Body of pancreas (tissue), 4 donors: ENCODE measurements around the gene GCH1. TPM values are rescaled to one million over a fixed set of nuclear protein-coding genes. Genes with fewer than 3 reads are reported as not detected.
"Not testable (repeated sequence)": the region's sequence is repeated elsewhere in the genome, so short reads cannot be mapped to it uniquely, and the experiment has no call there.

Source experiments
- ATAC-seq: fragments of 150-250 bp; one replicate; pipeline ENCODE4 v1.9.1; 2016
- DNase-seq, 4 donors: peaks; one replicate each; pipeline ENCODE4 v3.0.0-alpha.2; 2019
- H3K27ac ChIP-seq, 4 donors: fragments of 200-600 bp; sonication (generic); 1 replicate in 3 of 4; 2 replicates in 1 of 4; pipeline versions ENCODE4 v1.5.1 to v1.6.1; 2016 to 2019; ENCODE audit warnings: mild to moderate bottlenecking in 1 of 4, mixed read lengths in 1 of 4, moderate library complexity in 1 of 4
- H3K27me3 ChIP-seq, 2 donors: fragments of 200-600 bp; sonication (generic); one replicate each; pipeline ENCODE4 v1.6.0; 2016; ENCODE audit warnings: mild to moderate bottlenecking in 1 of 2
- H3K36me3 ChIP-seq, 2 donors: fragments of 200-600 bp; sonication (generic); replicated peaks in 1 of 2; 2 replicates each; pipeline ENCODE4 v1.5.1; 2016; ENCODE audit warnings: low read depth in 2 of 2; ENCODE audit not compliant: insufficient read depth in 1 of 2
- H3K4me1 ChIP-seq: fragments of 200-600 bp; sonication (generic); one replicate; pipeline ENCODE4 v1.6.0; 2016
- H3K4me3 ChIP-seq, 2 donors: fragments of 200-600 bp; sonication (generic); 1 replicate in 1 of 2; 2 replicates in 1 of 2; pipeline ENCODE4 v1.5.1; 2016 to 2019
- H3K9me3 ChIP-seq, 3 donors: fragments of 200-600 bp; sonication (generic); 1 replicate in 2 of 3; 2 replicates in 1 of 3; pipeline ENCODE4 v1.5.1; 2016
- POLR2A ChIP-seq, 3 donors: fragments of 450-650 bp; IDR thresholded peaks; one replicate each; pipeline ENCODE4 v1.6.1; 2016; ENCODE audit warnings: antibody characterized with exemption in 3 of 3, mild to moderate bottlenecking in 2 of 3
- WGBS, 2 donors: methylation state at CpG; one replicate each; pipeline ENCODE4 v1.1.5; 2017; 5-methylcytosine and 5-hydroxymethylcytosine counted together
- intact Hi-C: fragments of 100-400 bp; cut with DNase I; formaldehyde crosslinking; loops from one replicate; pipeline ENCODE4 v1.15.1; 2023
- total RNA-seq, 2 donors: library from RNA; depleted of rRNA; stranded (reverse); fragments of >200 nt; gene quantifications; one replicate each; pipeline ENCODE4 v1.1.0, GENCODE V29; 2016
- TF ChIP-seq, protein P1 (sequence below), 7 experiments: fragments of 450-650 bp in 4 of 7; fragments of 200-600 bp in 3 of 7; sonication (generic) in 3 of 7; IDR thresholded peaks; one replicate each; pipeline ENCODE4 v1.5.1; 2016 to 2019; ENCODE audit warnings: antibody characterized with exemption in 7 of 7

GCH1 gene
- total RNA-seq, 2 donors from 2014 or later = 6.0 to 11.9 TPM

DNA sequence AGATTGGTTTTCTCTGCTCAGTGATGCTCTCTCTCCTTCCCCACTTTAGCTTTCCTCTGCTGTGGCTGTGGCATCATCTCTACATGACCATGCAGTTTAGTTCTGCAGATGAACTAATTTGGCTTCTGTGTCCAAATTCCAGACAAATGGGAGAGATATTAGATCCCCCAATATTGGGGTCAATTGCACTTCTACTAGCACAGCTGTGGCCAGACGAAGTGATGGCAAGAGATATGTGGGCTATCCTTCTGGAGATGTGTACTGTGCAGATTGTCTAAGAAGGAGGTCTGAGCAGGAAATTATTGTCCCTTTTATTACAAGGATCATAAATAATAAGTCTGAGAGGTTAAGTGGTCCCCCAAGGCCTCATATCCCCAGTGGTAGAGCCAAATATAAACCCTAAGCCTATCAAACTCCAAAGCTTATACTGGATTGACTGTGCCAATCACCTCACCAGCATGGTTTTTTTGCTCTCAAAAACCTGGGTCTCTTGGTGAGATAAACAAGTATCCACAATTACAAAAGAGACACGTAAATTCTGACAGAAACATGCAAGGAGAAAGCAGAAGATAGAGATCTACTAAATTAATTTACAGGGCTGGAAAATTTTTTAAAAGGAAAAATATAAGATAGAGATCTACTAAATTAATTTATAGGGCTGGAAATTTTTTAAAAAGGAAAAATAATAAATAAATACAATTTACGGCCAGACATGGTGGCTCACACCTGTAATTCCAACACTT, 29.1 kb upstream of the GCH1 start:
- H3K27ac ChIP-seq = no peak overlapping the region
- H3K9me3 ChIP-seq = no peaks in the 10 kb centered on the region
- no peak overlapping the region for H3K4me3 ChIP-seq
- H3K36me3 ChIP-seq = no peaks in the 10 kb centered on the region
- intact Hi-C loops = no loop called here
- ATAC-seq (no peak), DNase-seq (no peak)
- 96 to 99% methylated on average over 3 of the region's 3 CpGs for WGBS, 2 donors
- no peaks in the 10 kb centered on the region for H3K27me3 ChIP-seq
- no peaks in the 10 kb centered on the region for H3K4me1 ChIP-seq
- TF ChIP-seq POLR2A (IDR thresholded peaks at IDR 0.05) = no peak
- TF ChIP-seq, protein P1, sequence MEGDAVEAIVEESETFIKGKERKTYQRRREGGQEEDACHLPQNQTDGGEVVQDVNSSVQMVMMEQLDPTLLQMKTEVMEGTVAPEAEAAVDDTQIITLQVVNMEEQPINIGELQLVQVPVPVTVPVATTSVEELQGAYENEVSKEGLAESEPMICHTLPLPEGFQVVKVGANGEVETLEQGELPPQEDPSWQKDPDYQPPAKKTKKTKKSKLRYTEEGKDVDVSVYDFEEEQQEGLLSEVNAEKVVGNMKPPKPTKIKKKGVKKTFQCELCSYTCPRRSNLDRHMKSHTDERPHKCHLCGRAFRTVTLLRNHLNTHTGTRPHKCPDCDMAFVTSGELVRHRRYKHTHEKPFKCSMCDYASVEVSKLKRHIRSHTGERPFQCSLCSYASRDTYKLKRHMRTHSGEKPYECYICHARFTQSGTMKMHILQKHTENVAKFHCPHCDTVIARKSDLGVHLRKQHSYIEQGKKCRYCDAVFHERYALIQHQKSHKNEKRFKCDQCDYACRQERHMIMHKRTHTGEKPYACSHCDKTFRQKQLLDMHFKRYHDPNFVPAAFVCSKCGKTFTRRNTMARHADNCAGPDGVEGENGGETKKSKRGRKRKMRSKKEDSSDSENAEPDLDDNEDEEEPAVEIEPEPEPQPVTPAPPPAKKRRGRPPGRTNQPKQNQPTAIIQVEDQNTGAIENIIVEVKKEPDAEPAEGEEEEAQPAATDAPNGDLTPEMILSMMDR (IDR thresholded peaks at IDR 0.05) = no peak

- intact Hi-C loops = no loop called here
Observed at GRCh38 chr14:54931101-54931500, 28.5 kb upstream of the GCH1 start.

GRCh38 chr14:54929556-54929955, 26.9 kb upstream of the GCH1 start:
- peak in 2 of 4 donors; percentile 12 to 23 for DNase-seq
- Histone ChIP-seq H3K4me1 (no peaks in the 10 kb centered on the region), H3K36me3 (no peaks in the 10 kb centered on the region), H3K27me3 (no peaks in the 10 kb centered on the region), H3K4me3 (no peak overlapping the region), H3K27ac (no peak overlapping the region), H3K9me3 (no peaks in the 10 kb centered on the region)
- no peak for ATAC-seq
- intact Hi-C loops = no loop called here
- TF ChIP-seq, protein P1 (IDR thresholded peaks at IDR 0.05) = no peak
- TF ChIP-seq POLR2A (IDR thresholded peaks at IDR 0.05) = no peak

More at GRCh38 chr14:54931101-54931500, 28.5 kb upstream of the GCH1 start:
- DNase-seq (no peak), ATAC-seq (no peak)
- no peak overlapping the region for H3K4me3 ChIP-seq
- no peaks in the 10 kb centered on the region for H3K4me1 ChIP-seq
- TF ChIP-seq POLR2A (IDR thresholded peaks at IDR 0.05) = no peak
- TF ChIP-seq, protein P1 (IDR thresholded peaks at IDR 0.05) = no peak
- no peaks in the 10 kb centered on the region for H3K27me3 ChIP-seq
- no peaks in the 10 kb centered on the region for H3K36me3 ChIP-seq
- WGBS, 2 donors = 91 to 94% methylated on average over 1 of the region's 1 CpG
- H3K27ac ChIP-seq = no peak overlapping the region
- no peaks in the 10 kb centered on the region for H3K9me3 ChIP-seq

- H3K4me1 ChIP-seq = no peaks in the 10 kb centered on the region
- DNase-seq = no peak
- intact Hi-C loops = no loop called here
- ATAC-seq = no peak
- H3K36me3 ChIP-seq = no peaks in the 10 kb centered on the region
- no peaks in the 10 kb centered on the region for H3K27me3 ChIP-seq
- no peak overlapping the region for H3K4me3 ChIP-seq
- no peak overlapping the region for H3K27ac ChIP-seq
- no peaks in the 10 kb centered on the region for H3K9me3 ChIP-seq
- TF ChIP-seq, protein P1 (IDR thresholded peaks at IDR 0.05) = no peak
- TF ChIP-seq POLR2A (IDR thresholded peaks at IDR 0.05) = no peak
Observed at GRCh38 chr14:54928216-54928615, 25.6 kb upstream of the GCH1 start.

DNA sequence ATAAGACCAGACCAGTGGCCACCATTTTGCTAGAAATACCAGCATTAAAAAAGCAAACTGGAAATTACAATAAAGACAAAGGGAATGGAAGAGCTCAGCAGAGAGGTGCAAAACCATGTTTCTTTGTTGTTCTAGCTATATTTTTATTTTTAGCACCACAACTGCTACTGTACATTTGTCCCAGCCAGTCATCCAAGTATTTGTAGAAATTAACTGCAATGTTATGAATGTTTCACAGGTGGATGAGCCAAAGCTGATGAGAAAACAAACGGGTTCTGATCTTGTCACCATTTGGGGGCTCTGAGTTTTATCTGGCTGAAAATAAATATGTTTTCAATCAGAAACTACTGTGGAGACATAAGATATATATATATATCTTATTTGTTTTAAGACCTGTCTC, 24.9 kb upstream of the GCH1 start:
- no peak overlapping the region for H3K27ac ChIP-seq
- 55 to 63% methylated on average over 1 of the region's 1 CpG for WGBS, 2 donors
- no peaks in the 10 kb centered on the region for H3K9me3 ChIP-seq
- no peaks in the 10 kb centered on the region for H3K4me1 ChIP-seq
- no peak for TF ChIP-seq POLR2A (IDR thresholded peaks at IDR 0.05)
- TF ChIP-seq, protein P1 (IDR thresholded peaks at IDR 0.05) = no peak
- DNase-seq (no peak), ATAC-seq (no peak)
- H3K36me3 ChIP-seq = no peaks in the 10 kb centered on the region
- H3K4me3 ChIP-seq = no peak overlapping the region
- intact Hi-C loops = no loop called here
- H3K27me3 ChIP-seq = no peaks in the 10 kb centered on the region

DNA sequence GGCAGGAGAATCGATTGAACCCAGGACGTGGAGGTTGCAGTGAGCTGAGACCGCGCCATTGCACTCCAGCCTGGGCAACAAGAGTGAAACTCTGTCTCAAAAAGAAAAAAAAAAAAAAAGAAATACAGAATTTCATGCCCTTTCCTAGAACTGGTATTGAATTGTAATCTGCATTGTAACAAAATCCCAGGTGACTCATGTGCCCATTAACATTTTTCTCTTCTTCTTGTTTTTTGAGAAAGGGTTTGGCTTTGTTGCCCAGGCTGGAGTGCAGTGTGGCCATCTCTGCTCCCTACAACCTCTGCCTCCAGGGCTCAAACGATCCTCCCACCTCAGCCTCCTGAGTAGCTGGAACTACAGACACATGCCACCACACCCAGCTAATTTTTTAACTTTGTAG, 23.9 kb upstream of the GCH1 start:
- DNase-seq, H3K4me3 ChIP-seq, intact Hi-C loops, ATAC-seq, H3K9me3 ChIP-seq, H3K4me1 ChIP-seq, H3K27me3 ChIP-seq, H3K27ac ChIP-seq, H3K36me3 ChIP-seq: not testable (repeated sequence)
- WGBS, 2 donors = 84 to 89% methylated on average over 5 of the region's 5 CpGs
